Esophagus squamous epithelium (tissue), 5 donors: ENCODE data around the gene IL22RA2. TPM values are rescaled to one million over a fixed set of nuclear protein-coding genes. Genes with fewer than 3 reads are reported as not detected.

ENCODE experiments used
- DNase-seq: peaks from one replicate; lab custom pipeline; 2025; lab: John Stamatoyannopoulos, UW
- H3K27ac ChIP-seq, 4 donors: fragments of 200-600 bp; sonication (generic); one replicate each; pipeline ENCODE4 v1.5.1; 2016 to 2019; ENCODE audit warnings: mild to moderate bottlenecking in 1 of 4
- H3K27me3 ChIP-seq, 4 donors: fragments of 200-600 bp; sonication (generic); 1 replicate in 3 of 4; 2 replicates in 1 of 4; pipeline versions ENCODE4 v1.5.1 to v1.6.0; 2017 to 2021; ENCODE audit warnings: antibody characterized with exemption in 1 of 4
- H3K36me3 ChIP-seq, 3 donors: fragments of 200-600 bp; sonication (generic); one replicate each; pipeline ENCODE4 v1.5.1; 2016 to 2019
- H3K4me1 ChIP-seq, 3 donors: fragments of 200-600 bp; sonication (generic); one replicate each; pipeline ENCODE4 v1.5.1; 2017 to 2019
- H3K4me3 ChIP-seq, 4 donors: fragments of 200-600 bp; sonication (generic); 1 replicate in 3 of 4; 2 replicates in 1 of 4; pipeline ENCODE4 v1.5.1; 2016 to 2019; ENCODE audit warnings: mild to moderate bottlenecking in 2 of 4, moderate library complexity in 1 of 4
- H3K9me3 ChIP-seq, 3 donors: fragments of 200-600 bp; sonication (generic); one replicate each; pipeline ENCODE4 v1.5.1; 2016 to 2019
- POLR2A ChIP-seq, 4 donors: fragments of 450-650 bp; IDR thresholded peaks; one replicate each; pipeline ENCODE4 v1.6.1; 2017; ENCODE audit warnings: antibody characterized with exemption in 4 of 4, mild to moderate bottlenecking in 4 of 4, moderate library complexity in 3 of 4
- WGBS, 2 donors: methylation state at CpG; one replicate each; pipeline ENCODE4 v1.1.5; 2018; 5-methylcytosine and 5-hydroxymethylcytosine counted together
- intact Hi-C: fragments of 100-400 bp; cut with DNase I; formaldehyde crosslinking; loops from one replicate; pipeline ENCODE4 v1.15.0; 2022
- total RNA-seq, 4 donors: library from RNA; depleted of rRNA; stranded (reverse); fragments of >200 nt; gene quantifications; one replicate each; pipeline ENCODE4 v1.1.0, GENCODE V29; 2016
- TF ChIP-seq, protein P1 (sequence below), 6 experiments: fragments of 450-650 bp in 4 of 6; fragments of 200-600 bp in 2 of 6; sonication (generic) in 2 of 6; IDR thresholded peaks; one replicate each; pipeline ENCODE4 v1.5.1; 2016 to 2019; ENCODE audit warnings: antibody characterized with exemption in 6 of 6, mild to moderate bottlenecking in 4 of 6, moderate library complexity in 4 of 6
- donor health status: DM: yes; HTN: yes; CAD: no.

Gene IL22RA2
- total RNA-seq, 4 donors from 2014 or later = not detected

DNA sequence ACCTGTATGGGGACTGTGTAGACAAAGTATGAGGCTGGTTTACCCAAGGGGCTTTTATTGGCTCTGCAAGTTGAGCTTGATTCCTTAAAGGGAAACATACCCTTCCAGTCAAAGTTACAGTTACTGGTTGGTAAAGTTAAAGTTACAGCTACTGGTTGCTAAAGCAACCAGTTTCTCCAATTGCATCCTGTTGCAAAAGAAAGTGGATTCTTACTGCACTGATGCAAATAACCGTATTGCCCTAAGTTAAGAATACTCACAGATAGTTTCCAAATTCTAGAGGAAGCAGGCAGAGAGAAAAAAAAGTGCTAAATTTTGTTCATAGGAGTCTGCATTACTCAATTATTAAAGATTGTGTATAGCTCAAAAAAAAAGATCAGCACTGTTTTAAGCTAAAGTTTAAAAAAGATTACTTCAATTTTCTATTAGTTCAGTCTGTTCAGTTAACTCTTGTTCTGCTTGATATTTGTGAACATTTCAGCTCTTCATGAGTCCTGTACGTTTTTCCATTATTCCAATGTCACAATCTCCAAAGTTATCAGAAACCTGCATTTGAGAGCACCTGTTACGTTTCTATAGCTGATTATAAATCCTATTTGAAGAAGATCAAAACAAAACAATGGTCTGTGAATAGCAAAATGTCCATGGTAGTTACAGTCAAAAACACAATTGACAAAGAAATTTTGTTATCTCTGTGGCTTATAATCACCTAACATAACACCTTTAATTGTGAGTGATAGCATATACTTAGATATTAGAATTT lies 8.6 kb upstream of the IL22RA2 start:
- Histone ChIP-seq H3K27ac (no peak overlapping the region), H3K4me1 (no peaks in the 10 kb centered on the region), H3K4me3 (no peak overlapping the region), H3K36me3 (no peaks in the 10 kb centered on the region), H3K9me3 (peaks cover 0 to 59% (median 29%) of the 10 kb centered on the region in 3 donors), H3K27me3 (no peaks in the 10 kb centered on the region)
- intact Hi-C loops = no loop called here
- no peak for TF ChIP-seq POLR2A (IDR thresholded peaks at IDR 0.05)
- TF ChIP-seq, protein P1, sequence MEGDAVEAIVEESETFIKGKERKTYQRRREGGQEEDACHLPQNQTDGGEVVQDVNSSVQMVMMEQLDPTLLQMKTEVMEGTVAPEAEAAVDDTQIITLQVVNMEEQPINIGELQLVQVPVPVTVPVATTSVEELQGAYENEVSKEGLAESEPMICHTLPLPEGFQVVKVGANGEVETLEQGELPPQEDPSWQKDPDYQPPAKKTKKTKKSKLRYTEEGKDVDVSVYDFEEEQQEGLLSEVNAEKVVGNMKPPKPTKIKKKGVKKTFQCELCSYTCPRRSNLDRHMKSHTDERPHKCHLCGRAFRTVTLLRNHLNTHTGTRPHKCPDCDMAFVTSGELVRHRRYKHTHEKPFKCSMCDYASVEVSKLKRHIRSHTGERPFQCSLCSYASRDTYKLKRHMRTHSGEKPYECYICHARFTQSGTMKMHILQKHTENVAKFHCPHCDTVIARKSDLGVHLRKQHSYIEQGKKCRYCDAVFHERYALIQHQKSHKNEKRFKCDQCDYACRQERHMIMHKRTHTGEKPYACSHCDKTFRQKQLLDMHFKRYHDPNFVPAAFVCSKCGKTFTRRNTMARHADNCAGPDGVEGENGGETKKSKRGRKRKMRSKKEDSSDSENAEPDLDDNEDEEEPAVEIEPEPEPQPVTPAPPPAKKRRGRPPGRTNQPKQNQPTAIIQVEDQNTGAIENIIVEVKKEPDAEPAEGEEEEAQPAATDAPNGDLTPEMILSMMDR (IDR thresholded peaks at IDR 0.05) = no peak
- no peak for DNase-seq
- WGBS, 2 donors = 77 to 80% methylated on average over 3 of the region's 3 CpGs

DNA sequence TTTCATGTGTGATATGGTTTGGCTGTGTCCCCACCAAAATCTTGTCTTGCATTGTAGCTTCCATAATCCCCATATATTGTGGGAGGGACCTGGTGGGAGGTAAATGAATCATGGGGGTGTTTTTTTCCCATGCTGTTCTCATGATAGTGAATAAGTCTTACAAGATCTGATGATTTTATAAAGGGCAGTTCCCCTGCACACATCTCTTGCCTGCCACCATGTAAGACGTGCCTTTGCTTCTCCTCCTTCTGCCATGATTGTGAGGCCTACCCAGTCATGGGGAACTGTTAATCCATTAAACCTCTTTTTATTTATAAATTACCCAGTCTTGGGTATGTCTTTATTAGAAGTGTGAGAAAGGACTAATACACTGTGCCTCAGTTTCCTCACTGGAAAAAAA lies 4.2 kb upstream of the IL22RA2 start:
- intact Hi-C loops = no loop called here
- DNase-seq = no peak
- H3K9me3 ChIP-seq = peaks cover 0 to 23% (median 7%) of the 10 kb centered on the region in 3 donors
- H3K27ac ChIP-seq = no peak overlapping the region
- 90 to 100% methylated on average over 1 of the region's 1 CpG for WGBS, 2 donors
- TF ChIP-seq, protein P1 (IDR thresholded peaks at IDR 0.05) = no peak
- TF ChIP-seq POLR2A (IDR thresholded peaks at IDR 0.05) = no peak
- H3K4me3 ChIP-seq = no peak overlapping the region
- no peaks in the 10 kb centered on the region for H3K27me3 ChIP-seq
- H3K36me3 ChIP-seq = no peaks in the 10 kb centered on the region
- H3K4me1 ChIP-seq = peaks cover 0 to under 1% (median 0%) of the 10 kb centered on the region in 3 donors

DNA sequence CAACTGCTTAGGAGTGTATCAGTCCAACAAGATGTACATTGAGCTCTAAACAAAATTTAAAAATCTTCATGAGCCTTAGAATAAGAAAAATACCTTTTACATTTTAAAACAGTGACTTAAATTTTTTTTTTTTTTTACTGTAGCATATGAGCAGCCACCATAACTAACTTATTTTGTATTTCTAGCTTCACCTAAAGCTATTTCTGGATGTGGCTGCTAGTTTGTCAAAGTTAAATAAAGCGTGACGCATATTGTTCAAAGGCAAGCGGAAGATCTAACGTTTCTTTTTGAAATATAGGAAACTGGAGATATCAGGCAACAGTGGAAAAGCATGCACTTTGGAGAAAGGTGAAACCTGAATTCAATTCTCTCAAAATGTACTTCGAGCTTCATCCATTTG lies 3.3 kb upstream of the IL22RA2 start:
- Histone ChIP-seq H3K27me3 (no peaks in the 10 kb centered on the region), H3K4me1 (peaks cover 0 to 6% (median 0%) of the 10 kb centered on the region in 3 donors), H3K36me3 (no peaks in the 10 kb centered on the region), H3K27ac (no peak overlapping the region), H3K9me3 (peaks cover 0 to 14% (median 2%) of the 10 kb centered on the region in 3 donors), H3K4me3 (no peak overlapping the region)
- TF ChIP-seq POLR2A (IDR thresholded peaks at IDR 0.05) = no peak
- TF ChIP-seq, protein P1 (IDR thresholded peaks at IDR 0.05) = no peak
- intact Hi-C loops = no loop called here
- no peak for DNase-seq
- 76 to 77% methylated on average over 5 of the region's 5 CpGs for WGBS, 2 donors

DNA sequence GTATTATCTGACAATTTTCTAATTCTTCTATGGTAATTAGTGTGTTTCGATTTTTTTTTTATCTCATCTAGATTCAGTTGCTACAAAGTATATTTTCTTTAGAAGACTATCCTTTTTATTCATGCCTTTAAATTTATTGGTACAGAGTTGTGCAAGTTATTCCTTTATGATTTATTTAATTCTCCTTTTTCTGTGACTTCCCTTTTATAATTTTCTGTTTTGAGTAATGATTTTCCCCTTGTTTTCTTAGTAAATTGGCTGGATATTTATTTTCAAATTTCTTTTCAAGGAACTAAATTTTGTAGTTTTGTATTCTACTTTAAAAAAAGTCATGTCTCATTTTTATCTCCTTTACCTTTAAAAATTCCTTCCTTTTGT lies 2.4 kb upstream of the IL22RA2 start:
- TF ChIP-seq POLR2A (IDR thresholded peaks at IDR 0.05) = no peak
- TF ChIP-seq, protein P1 (IDR thresholded peaks at IDR 0.05) = no peak

DNA sequence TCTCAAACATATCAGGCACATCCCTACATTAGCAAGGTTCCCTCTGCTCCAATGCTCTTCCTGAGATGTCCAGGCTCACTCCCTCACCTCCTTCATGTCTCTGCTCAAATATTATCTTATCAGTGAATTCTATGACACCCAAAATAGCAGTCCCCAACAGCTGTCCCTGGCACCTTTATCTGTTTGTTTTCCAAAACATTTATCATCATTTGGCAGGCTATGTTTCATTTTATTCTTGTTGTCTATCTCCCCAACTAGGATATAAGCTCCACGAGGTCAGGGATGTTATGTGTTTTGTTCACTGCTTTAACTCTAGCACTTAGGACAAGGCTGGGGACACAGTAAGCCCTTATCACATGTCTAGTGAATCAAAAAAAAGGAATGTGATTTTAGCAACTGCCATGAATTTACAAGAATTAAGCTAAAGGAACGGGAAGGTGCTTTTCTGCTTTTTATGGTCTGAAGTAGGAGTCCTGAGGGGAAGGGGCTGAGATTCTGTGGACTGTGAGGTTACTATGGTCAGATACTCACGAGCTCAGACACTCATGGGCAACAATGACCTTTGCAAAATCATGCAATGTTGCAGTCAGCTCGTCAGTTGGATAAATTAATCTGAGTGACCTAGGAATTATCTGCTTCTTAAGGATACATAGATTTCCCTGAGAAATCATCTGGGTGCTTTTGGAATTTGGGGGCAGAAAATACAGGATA lies 1.9 kb upstream of the IL22RA2 start:
- Histone ChIP-seq H3K27me3 (no peaks in the 10 kb centered on the region), H3K4me1 (peaks cover 0 to 6% (median 0%) of the 10 kb centered on the region in 3 donors), H3K9me3 (peaks cover 0 to 2% (median 0%) of the 10 kb centered on the region in 3 donors), H3K27ac (no peak overlapping the region), H3K4me3 (no peak overlapping the region), H3K36me3 (no peaks in the 10 kb centered on the region)
- 59 to 74% methylated on average over 4 of the region's 4 CpGs for WGBS, 2 donors
- intact Hi-C loops = no loop called here
- TF ChIP-seq, protein P1 (IDR thresholded peaks at IDR 0.05) = no peak
- TF ChIP-seq POLR2A (IDR thresholded peaks at IDR 0.05) = no peak
- DNase-seq = no peak

More for the DNA sequence above, 2.4 kb upstream of the IL22RA2 start:
- intact Hi-C loops = no loop called here
- 39 to 93% methylated on average over 1 of the region's 1 CpG for WGBS, 2 donors
- Histone ChIP-seq H3K4me3 (no peak overlapping the region), H3K9me3 (peaks cover 0 to 7% (median 0%) of the 10 kb centered on the region in 3 donors), H3K27me3 (no peaks in the 10 kb centered on the region), H3K4me1 (peaks cover 0 to 6% (median 0%) of the 10 kb centered on the region in 3 donors), H3K27ac (no peak overlapping the region), H3K36me3 (no peaks in the 10 kb centered on the region)
- DNase-seq = no peak
